Measurements from ENCODE around the gene DDX39B. TPM values are rescaled to one million over a fixed set of nuclear protein-coding genes. Genes with fewer than 3 reads are reported as not detected.

DDX39B gene
- total RNA-seq, 1 donor, result 463 TPM

DNA sequence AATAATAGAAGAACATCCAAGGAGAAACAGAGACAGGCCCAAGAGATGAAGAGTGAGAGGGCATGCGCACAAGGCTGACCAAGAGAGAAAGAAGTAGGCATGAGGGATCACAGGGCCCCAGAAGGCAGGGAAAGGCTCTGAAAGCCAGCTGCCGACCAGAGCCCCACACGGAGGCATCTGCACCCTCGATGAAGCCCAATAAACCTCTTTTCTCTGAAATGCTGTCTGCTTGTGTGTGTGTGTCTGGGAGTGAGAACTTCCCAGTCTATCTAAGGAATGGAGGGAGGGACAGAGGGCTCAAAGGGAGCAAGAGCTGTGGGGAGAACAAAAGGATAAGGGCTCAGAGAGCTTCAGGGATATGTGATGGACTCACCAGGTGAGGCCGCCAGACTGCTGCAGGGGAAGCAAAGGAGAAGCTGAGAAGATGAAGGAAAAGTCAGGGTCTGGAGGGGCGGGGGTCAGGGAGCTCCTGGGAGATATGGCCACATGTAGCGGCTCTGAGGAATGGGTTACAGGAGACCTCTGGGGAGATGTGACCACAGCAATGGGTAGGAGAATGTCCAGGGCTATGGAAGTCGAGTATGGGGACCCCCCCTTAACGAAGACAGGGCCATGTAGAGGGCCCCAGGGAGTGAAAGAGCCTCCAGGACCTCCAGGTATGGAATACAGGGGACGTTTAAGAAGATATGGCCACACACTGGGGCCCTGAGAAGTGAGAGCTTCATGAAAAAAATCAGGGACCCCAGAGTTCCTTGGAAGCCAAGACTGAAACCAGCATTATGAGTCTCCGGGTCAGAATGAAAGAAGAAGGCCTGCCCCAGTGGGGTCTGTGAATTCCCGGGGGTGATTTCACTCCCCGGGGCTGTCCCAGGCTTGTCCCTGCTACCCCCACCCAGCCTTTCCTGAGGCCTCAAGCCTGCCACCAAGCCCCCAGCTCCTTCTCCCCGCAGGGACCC is 32.6 kb upstream of the DDX39B start:
- no peak overlapping the region for H3K4me3 ChIP-seq (ENCODE audit: low read depth, low read length)
- DNase-seq (ENCODE audit: low read depth), result no peak
- TF ChIP-seq, protein P1, sequence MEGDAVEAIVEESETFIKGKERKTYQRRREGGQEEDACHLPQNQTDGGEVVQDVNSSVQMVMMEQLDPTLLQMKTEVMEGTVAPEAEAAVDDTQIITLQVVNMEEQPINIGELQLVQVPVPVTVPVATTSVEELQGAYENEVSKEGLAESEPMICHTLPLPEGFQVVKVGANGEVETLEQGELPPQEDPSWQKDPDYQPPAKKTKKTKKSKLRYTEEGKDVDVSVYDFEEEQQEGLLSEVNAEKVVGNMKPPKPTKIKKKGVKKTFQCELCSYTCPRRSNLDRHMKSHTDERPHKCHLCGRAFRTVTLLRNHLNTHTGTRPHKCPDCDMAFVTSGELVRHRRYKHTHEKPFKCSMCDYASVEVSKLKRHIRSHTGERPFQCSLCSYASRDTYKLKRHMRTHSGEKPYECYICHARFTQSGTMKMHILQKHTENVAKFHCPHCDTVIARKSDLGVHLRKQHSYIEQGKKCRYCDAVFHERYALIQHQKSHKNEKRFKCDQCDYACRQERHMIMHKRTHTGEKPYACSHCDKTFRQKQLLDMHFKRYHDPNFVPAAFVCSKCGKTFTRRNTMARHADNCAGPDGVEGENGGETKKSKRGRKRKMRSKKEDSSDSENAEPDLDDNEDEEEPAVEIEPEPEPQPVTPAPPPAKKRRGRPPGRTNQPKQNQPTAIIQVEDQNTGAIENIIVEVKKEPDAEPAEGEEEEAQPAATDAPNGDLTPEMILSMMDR (IDR thresholded peaks at IDR 0.05; ENCODE audit: insufficient read depth, low read depth, low read length), result no peak

DNA sequence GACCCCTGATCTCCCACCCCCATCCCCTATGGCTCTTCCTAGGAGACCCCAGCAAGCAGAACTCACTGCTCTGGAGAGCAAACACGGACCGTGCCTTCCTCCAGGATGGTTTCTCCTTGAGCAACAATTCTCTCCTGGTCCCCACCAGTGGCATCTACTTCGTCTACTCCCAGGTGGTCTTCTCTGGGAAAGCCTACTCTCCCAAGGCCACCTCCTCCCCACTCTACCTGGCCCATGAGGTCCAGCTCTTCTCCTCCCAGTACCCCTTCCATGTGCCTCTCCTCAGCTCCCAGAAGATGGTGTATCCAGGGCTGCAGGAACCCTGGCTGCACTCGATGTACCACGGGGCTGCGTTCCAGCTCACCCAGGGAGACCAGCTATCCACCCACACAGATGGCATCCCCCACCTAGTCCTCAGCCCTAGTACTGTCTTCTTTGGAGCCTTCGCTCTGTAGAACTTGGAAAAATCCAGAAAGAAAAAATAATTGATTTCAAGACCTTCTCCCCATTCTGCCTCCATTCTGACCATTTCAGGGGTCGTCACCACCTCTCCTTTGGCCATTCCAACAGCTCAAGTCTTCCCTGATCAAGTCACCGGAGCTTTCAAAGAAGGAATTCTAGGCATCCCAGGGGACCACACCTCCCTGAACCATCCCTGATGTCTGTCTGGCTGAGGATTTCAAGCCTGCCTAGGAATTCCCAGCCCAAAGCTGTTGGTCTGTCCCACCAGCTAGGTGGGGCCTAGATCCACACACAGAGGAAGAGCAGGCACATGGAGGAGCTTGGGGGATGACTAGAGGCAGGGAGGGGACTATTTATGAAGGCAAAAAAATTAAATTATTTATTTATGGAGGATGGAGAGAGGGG is 31.7 kb upstream of the DDX39B start:
- TF ChIP-seq, protein P1 (IDR thresholded peaks at IDR 0.05; ENCODE audit: insufficient read depth, low read depth, low read length), result no peak
- no peak overlapping the region for H3K4me3 ChIP-seq (ENCODE audit: low read depth, low read length)
- DNase-seq (ENCODE audit: low read depth), result no peak

DNA sequence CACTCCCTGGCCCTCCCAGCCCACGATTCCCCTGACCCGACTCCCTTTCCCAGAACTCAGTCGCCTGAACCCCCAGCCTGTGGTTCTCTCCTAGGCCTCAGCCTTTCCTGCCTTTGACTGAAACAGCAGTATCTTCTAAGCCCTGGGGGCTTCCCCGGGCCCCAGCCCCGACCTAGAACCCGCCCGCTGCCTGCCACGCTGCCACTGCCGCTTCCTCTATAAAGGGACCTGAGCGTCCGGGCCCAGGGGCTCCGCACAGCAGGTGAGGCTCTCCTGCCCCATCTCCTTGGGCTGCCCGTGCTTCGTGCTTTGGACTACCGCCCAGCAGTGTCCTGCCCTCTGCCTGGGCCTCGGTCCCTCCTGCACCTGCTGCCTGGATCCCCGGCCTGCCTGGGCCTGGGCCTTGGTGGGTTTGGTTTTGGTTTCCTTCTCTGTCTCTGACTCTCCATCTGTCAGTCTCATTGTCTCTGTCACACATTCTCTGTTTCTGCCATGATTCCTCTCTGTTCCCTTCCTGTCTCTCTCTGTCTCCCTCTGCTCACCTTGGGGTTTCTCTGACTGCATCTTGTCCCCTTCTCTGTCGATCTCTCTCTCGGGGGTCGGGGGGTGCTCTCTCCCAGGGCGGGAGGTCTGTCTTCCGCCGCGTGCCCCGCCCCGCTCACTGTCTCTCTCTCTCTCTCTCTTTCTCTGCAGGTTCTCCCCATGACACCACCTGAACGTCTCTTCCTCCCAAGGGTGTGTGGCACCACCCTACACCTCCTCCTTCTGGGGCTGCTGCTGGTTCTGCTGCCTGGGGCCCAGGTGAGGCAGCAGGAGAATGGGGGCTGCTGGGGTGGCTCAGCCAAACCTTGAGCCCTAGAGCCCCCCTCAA is 30.5 kb upstream of the DDX39B start, which contains the start of gene LTA:
Gene LTA, plus strand, starts transcription at position 249 of the 871 bp plus-strand sequence. Its CDS starts 454 bp downstream, at position 703.
- TF ChIP-seq, protein P1 (IDR thresholded peaks at IDR 0.05; ENCODE audit: insufficient read depth, low read depth, low read length), result no peak
- no peak within 1 kb of the TSS for H3K4me3 ChIP-seq (ENCODE audit: low read depth, low read length)
- DNase-seq (ENCODE audit: low read depth), result no peak

DNA sequence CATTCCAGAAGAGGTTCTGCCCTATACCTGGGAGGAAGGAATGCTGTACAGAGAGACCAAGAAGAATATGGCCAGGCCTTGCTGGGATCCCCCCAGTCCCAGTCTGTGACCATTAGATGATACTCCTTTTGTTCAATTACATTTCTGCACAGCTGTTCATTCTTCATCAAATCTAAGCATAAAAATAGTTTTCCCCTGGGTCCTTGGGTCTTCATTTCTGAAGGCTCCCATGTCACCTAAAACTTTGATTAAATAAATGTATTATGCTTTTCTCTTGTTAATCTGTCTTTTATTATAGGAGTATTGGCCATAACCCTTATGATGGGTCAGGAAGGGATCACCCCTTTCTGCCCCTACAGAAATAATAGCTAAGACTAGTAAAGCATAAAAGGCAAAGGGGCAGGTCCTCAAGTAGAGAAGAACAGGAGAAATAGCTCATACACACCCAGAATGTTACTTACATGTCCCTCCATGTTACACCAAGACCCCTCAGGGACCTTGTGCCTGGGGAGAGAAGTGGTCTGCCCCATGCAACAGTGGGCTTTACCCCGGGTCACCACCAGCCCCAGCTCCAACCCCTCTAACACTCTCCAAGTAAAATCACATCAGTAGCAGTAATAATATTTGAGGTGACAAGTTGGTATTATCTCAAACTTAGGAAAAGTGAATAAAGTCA is 28.2 kb upstream of the DDX39B start:
- H3K4me3 ChIP-seq (ENCODE audit: low read depth, low read length), result no peak overlapping the region
- DNase-seq (ENCODE audit: low read depth), result no peak
- TF ChIP-seq, protein P1 (IDR thresholded peaks at IDR 0.05; ENCODE audit: insufficient read depth, low read depth, low read length), result no peak

DNA sequence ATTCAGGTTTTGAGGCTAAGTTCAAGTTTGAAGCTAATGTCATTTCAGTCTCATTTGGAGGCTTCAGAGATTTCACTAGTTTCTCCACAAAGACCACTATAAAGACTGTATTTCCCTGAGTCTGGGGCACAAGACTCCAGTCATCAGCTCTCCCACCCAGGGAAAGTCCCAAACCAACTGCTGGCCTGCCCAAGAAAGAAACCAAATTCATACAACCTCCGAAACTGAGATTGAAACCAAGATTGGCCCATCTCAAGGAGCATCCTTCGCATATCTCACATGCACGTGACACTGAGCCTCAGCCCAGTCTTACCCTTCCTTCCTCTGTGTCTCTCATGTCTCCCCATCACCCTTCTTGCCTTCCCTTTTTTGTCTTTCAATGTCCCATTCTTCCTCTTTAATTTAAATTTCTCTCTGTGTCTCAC is 26.7 kb upstream of the DDX39B start:
- DNase-seq (ENCODE audit: low read depth), result no peak
- H3K4me3 ChIP-seq (ENCODE audit: low read depth, low read length), result no peak overlapping the region
- TF ChIP-seq, protein P1 (IDR thresholded peaks at IDR 0.05; ENCODE audit: insufficient read depth, low read depth, low read length), result no peak
